Measurements from ENCODE around the gene SOD2.

- TF ChIP-seq CTCF (IDR thresholded peaks at IDR 0.05) (peak in 1 of 6 experiments; percentile 6), POLR2AphosphoS5 (IDR thresholded peaks at IDR 0.05) (peak; percentile 90 to 96)
These were observed at the start of gene SOD2 for GRCh38 chr6:159693128-159693893.
